Common myeloid progenitor, CD34-positive (primary cell): ENCODE measurements around the gene GPR22.

Experiments
- CTCF ChIA-PET: fragments of 350-600 bp; sonication (Branson Sonifier 250); formaldehyde crosslinking; loops from one replicate; lab custom pipeline; 2021; ENCODE audit warnings: antibody characterized with exemption; lab: Charles Lee
- POLR2A ChIA-PET: fragments of 350-600 bp; sonication (Branson Sonifier 250); formaldehyde crosslinking; loops from one replicate; lab custom pipeline; 2021; ENCODE audit warnings: antibody characterized with exemption; lab: Charles Lee
- DNase-seq, 3 donors: peaks; one replicate each; pipeline versions ENCODE4 v3.0.0 to v3.0.0-alpha.2; 2013
- H3K27ac ChIP-seq, 2 experiments: 1 replicate in 1 of 2; 2 replicates in 1 of 2; pipeline ENCODE4 v1.7.0; 2013; ENCODE audit warnings: inconsistent platforms in 2 of 2, low read length in 2 of 2, mild to moderate bottlenecking in 2 of 2, low read depth in 1 of 2, moderate library complexity in 1 of 2; ENCODE audit not compliant: severe bottlenecking in 2 of 2, insufficient read depth in 1 of 2, poor library complexity in 1 of 2
- H3K27me3 ChIP-seq, 5 experiments: replicated peaks in 2 of 5; 1 replicate in 3 of 5; 2 replicates in 2 of 5; pipeline versions ENCODE4 v1.6.1 to v1.7.0; 2013; ENCODE audit warnings: low read length in 4 of 5, mild to moderate bottlenecking in 2 of 5, moderate library complexity in 2 of 5, inconsistent platforms in 1 of 5; ENCODE audit not compliant: insufficient read depth in 5 of 5, control insufficient read depth in 4 of 5
- H3K36me3 ChIP-seq, 4 experiments: 1 replicate in 2 of 4; 2 replicates in 2 of 4; pipeline versions ENCODE4 v1.6.1 to v1.7.0; 2013; ENCODE audit warnings: low read length in 3 of 4, control low read depth in 1 of 4, mild to moderate bottlenecking in 1 of 4; ENCODE audit not compliant: control insufficient read depth in 4 of 4, insufficient read depth in 4 of 4
- H3K4me1 ChIP-seq, 4 experiments: 1 replicate in 3 of 4; 2 replicates in 1 of 4; pipeline versions ENCODE4 v1.6.1 to v1.7.1; 2013; ENCODE audit warnings: low read length in 3 of 4, mild to moderate bottlenecking in 3 of 4, control low read depth in 1 of 4, inconsistent platforms in 1 of 4, moderate library complexity in 1 of 4; ENCODE audit not compliant: control insufficient read depth in 4 of 4, insufficient read depth in 4 of 4; ENCODE audit errors: control extremely low read depth in 1 of 4
- H3K4me3 ChIP-seq, 7 experiments: 1 replicate in 4 of 7; 2 replicates in 3 of 7; pipeline versions ENCODE4 v1.5.1 to v1.7.0; 2013; ENCODE audit warnings: mild to moderate bottlenecking in 7 of 7, low read length in 6 of 7, moderate library complexity in 6 of 7, inconsistent platforms in 2 of 7, low read depth in 2 of 7, control low read depth in 1 of 7; ENCODE audit not compliant: insufficient read depth in 4 of 7, control insufficient read depth in 1 of 7; ENCODE audit errors: extremely low read depth in 1 of 7
- H3K9me3 ChIP-seq, 5 experiments: 1 replicate in 4 of 5; 2 replicates in 1 of 5; pipeline versions ENCODE4 v1.6.1 to v1.7.1; 2013; ENCODE audit warnings: low read length in 4 of 5, mild to moderate bottlenecking in 2 of 5, inconsistent platforms in 1 of 5, low read depth in 1 of 5, moderate library complexity in 1 of 5; ENCODE audit not compliant: control insufficient read depth in 4 of 5, insufficient read depth in 2 of 5; ENCODE audit errors: control extremely low read depth in 1 of 5
- WGBS: methylation state at CpG from one replicate; pipeline ENCODE4 v1.1.5; 2013; ENCODE audit not compliant: insufficient coverage; 5-methylcytosine and 5-hydroxymethylcytosine counted together

Gene GPR22

GRCh38 chr7:107463139-107464078 lies 6.4 kb upstream of the GPR22 start:
- H3K4me1 ChIP-seq = peaks cover 0 to 8% (median 0%) of the 10 kb centered on the region in 4 experiments
- no peaks in the 10 kb centered on the region for H3K36me3 ChIP-seq
- peak; percentile 59 to 81 (median 74) for DNase-seq
- no peak overlapping the region for H3K4me3 ChIP-seq
- CTCF ChIA-PET = interaction anchor here (0.6 to 3.1 kb wide), 33 partner anchors 9 to 682 kb away, joined by 3 to 25 read pairs (median 4); partner anchors contain the start of gene CBLL1
- no peak overlapping the region for H3K27ac ChIP-seq
- POLR2A ChIA-PET = no interaction called here
- H3K27me3 ChIP-seq = no peaks in the 10 kb centered on the region
- 78% methylated on average over 4 of the region's 6 CpGs for WGBS
- H3K9me3 ChIP-seq = no peaks in the 10 kb centered on the region

DNA sequence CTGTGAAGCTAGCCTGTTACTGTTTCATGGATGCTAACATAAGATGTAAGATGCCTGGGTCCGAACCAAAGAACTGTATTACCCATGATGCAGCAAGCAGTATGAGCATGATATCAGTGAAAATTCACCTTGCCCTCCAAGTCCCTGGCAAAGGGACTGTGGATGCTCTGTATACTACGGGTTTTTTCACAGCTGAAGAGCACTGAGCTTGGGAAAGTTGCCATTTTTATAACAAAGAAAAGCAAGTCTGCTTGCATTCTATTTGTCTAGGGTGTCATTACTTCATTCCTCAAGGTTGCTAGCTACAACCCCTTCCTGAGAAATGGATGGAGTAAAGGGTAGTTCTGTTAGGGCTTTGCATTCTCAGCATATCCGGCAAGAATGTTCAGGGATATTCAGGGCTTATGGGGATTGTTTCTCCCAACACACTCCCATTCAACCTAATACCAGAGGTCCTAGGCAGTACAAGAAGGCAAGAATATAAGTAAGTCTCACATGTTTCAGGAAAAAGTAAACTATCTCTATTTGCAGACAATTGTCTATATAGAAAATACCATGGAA lies 5.1 kb upstream of the GPR22 start:
- CTCF ChIA-PET = interaction anchor here (0.8 to 3.1 kb wide), 13 partner anchors 9 to 414 kb away, joined by 3 to 25 read pairs (median 6); partner anchors contain the start of gene CBLL1
- WGBS = 54% methylated on average over 2 of the region's 3 CpGs

DNA sequence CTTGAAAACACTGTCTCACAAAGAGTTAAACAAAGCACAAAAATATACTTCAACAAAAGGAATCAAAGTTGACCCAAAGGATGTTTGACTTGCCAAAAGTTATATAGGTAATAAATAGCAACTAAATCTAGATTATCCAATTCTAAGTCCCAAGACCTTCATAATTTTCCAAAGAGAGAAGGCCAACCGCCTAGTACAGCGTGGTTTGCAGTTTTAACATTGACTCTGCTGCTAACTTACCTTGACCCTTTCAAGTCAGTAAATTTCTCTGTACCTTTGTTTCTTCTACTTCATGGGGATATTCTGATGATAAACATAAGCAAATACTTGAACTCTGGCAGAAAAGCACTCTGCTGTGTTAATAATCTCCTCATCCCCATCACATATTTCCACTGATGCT lies 1.9 kb upstream of the GPR22 start:
- H3K9me3 ChIP-seq = no peaks in the 10 kb centered on the region
- WGBS = 100% methylated on average over 2 of the region's 2 CpGs
- no peak overlapping the region for H3K27ac ChIP-seq
- POLR2A ChIA-PET = no interaction called here
- H3K36me3 ChIP-seq = no peaks in the 10 kb centered on the region
- no peak overlapping the region for H3K4me3 ChIP-seq
- no peaks in the 10 kb centered on the region for H3K27me3 ChIP-seq
- CTCF ChIA-PET = interaction anchor here (1.5 kb wide), 1 partner anchor 10 kb away, joined by 3 read pairs; no protein-coding TSS in a partner anchor
- no peak for DNase-seq
- peaks cover 0 to 8% (median 0%) of the 10 kb centered on the region in 4 experiments for H3K4me1 ChIP-seq

More for the DNA sequence above, 5.1 kb upstream of the GPR22 start:
- no peaks in the 10 kb centered on the region for H3K27me3 ChIP-seq
- H3K9me3 ChIP-seq = no peaks in the 10 kb centered on the region
- DNase-seq = no peak
- H3K4me1 ChIP-seq = peaks cover 0 to 8% (median 0%) of the 10 kb centered on the region in 4 experiments
- no peak overlapping the region for H3K4me3 ChIP-seq
- H3K36me3 ChIP-seq = no peaks in the 10 kb centered on the region
- POLR2A ChIA-PET = no interaction called here
- no peak overlapping the region for H3K27ac ChIP-seq

DNA sequence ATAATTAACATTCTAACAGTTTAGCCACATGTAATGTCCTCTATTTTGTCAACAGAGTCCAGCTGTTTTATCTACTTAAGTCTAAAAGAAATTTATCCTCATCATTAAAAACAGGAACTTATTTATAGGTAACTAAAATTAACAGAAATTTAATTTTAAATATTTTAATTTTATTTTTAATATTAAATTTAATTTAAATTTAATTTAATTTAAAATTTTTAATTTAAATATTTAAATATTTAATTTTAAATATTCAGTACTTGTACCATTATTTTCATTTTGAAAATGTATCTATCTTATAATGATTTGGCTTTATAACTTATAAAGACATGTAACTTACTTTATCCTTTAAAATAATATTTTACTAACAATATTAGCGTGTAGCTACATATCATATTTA lies 1.0 kb upstream of the GPR22 start:
- CTCF ChIA-PET = interaction anchor here (0.8 to 1.5 kb wide), 2 partner anchors 11 to 257 kb away, joined by 3 read pairs; no protein-coding TSS in a partner anchor
- DNase-seq = no peak

GRCh38 chr7:107471292-107472070 lies 1.6 kb downstream of the GPR22 start:
- WGBS = no CpG with 5 or more reads among the region's 3 CpGs
- Histone ChIP-seq H3K27me3 (no peaks in the 10 kb centered on the region), H3K4me1 (no peaks in the 10 kb centered on the region), H3K4me3 (no peak overlapping the region), H3K27ac (no peak overlapping the region), H3K36me3 (no peaks in the 10 kb centered on the region), H3K9me3 (no peaks in the 10 kb centered on the region)
- CTCF ChIA-PET = interaction anchor here (0.6 to 1.6 kb wide), 4 partner anchors 8 to 24 kb away, joined by 3 to 7 read pairs (median 4); no protein-coding TSS in a partner anchor
- DNase-seq = peak in 1 of 3 donors; percentile 5
- POLR2A ChIA-PET = no interaction called here

More for the DNA sequence above, 1.0 kb upstream of the GPR22 start:
- WGBS = no CpG with 5 or more reads among the region's 1 CpG
- no peak overlapping the region for H3K4me3 ChIP-seq
- POLR2A ChIA-PET = no interaction called here
- no peak overlapping the region for H3K27ac ChIP-seq
- no peaks in the 10 kb centered on the region for H3K36me3 ChIP-seq
- peaks cover 0 to 8% (median 0%) of the 10 kb centered on the region in 4 experiments for H3K4me1 ChIP-seq
- no peaks in the 10 kb centered on the region for H3K9me3 ChIP-seq
- H3K27me3 ChIP-seq = no peaks in the 10 kb centered on the region

GRCh38 chr7:107472116-107472515 lies 2.3 kb downstream of the GPR22 start:
- H3K27ac ChIP-seq = no peak overlapping the region
- ChIA-PET POLR2A (no interaction called here), CTCF (interaction anchor here (1.4 to 1.6 kb wide), 3 partner anchors 9 to 16 kb away, joined by 3 to 7 read pairs (median 4); no protein-coding TSS in a partner anchor)
- H3K9me3 ChIP-seq = no peaks in the 10 kb centered on the region
- no CpG with 5 or more reads among the region's 3 CpGs for WGBS
- DNase-seq = no peak
- no peaks in the 10 kb centered on the region for H3K4me1 ChIP-seq
- H3K36me3 ChIP-seq = no peaks in the 10 kb centered on the region
- no peak overlapping the region for H3K4me3 ChIP-seq
- no peaks in the 10 kb centered on the region for H3K27me3 ChIP-seq
